NCI-H1092 (cell line): Measurements from ENCODE around the gene NFATC3.
A peak's percentile ranks its signal among the peaks of the same experiment; 100 is the strongest.

Experiments used
- DNase-seq: peaks from one replicate; lab custom pipeline; 2025; lab: John Stamatoyannopoulos, UW

NFATC3 gene

DNA sequence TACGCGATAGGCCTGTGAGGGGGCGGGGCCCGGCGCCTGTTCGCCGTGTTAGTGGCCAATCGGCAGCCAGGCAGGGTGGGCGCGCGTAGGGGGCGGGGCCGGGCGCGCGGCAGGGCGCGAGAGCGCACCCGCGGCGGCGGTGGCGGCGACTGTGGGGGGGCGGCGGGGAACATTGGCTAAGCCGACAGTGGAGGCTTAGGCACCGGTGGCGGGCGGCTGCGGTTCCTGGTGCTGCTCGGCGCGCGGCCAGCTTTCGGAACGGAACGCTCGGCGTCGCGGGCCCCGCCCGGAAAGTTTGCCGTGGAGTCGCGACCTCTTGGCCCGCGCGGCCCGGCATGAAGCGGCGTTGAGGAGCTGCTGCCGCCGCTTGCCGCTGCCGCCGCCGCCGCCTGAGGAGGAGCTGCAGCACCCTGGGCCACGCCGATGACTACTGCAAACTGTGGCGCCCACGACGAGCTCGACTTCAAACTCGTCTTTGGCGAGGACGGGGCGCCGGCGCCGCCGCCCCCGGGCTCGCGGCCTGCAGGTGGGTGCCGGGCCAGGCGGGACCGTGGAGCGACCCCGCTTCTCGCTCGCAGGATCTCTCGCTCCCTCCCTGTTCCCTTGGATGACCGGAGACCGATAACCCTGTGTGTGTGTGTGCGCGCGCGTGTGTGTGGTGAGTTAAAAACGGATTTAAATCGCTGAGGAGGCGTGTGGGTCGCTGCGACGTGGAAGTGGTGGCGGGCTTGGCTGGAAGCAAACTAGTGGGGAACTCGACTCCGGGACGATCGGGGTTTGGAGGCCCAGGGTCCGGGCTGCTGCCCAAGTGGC lies at the start of gene NFATC3:
TSS of gene NFATC3 (plus strand) at position 112 of the 813 bp plus-strand sequence. CDS start at position 424, 312 bp downstream.
- peak; percentile 60 for DNase-seq

GRCh38 chr16:68037841-68038597 lies 47.2 kb upstream of the NFATC3 start:
- DNase-seq = no peak

GRCh38 chr16:68040506-68041288 lies 44.5 kb upstream of the NFATC3 start:
- DNase-seq = peak; percentile 43

DNA sequence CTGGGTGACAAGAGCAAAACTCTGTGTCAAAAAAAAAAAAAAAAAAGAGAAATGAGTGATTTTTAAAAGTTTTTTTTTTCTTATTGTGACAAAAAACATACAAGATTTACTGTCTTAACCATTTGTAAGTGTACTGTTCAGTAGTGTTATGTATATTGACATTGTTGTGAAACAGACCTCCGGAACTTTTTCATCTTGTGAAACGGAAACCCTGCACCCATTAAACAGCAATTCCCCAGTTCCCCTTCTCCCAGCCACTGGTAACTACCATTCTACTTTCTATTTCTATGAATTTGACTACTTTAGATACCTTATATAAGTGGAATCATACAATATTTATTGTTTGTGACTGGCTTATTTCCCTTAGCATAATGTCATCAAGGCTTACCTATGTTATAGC lies 43.4 kb upstream of the NFATC3 start:
- DNase-seq = no peak

GRCh38 chr16:68046106-68046505 lies 39.1 kb upstream of the NFATC3 start:
- no peak for DNase-seq

- DNase-seq = no peak
These were observed 37.2 kb upstream of the NFATC3 start for GRCh38 chr16:68047987-68048386.

GRCh38 chr16:68049449-68049848 lies 35.7 kb upstream of the NFATC3 start:
- no peak for DNase-seq

DNA sequence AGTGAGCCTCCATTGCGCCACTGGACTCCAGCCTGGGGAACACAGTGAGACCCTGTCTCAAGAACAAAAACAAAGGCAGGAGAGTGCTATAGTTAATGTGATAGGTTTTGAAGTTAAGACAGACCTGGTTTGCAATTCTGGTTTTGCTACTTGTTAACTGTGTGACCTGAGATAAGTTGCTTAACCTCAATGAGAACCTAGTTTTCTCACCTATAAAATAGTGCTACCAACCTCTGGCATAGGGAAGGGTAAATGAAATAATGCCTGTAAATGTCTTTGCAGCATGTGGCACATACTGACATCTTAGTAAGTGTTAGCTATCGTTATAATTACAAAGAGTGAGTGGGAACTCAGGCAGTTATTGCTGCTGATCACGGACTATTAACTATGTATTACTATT lies 29.8 kb upstream of the NFATC3 start:
- DNase-seq = no peak

DNA sequence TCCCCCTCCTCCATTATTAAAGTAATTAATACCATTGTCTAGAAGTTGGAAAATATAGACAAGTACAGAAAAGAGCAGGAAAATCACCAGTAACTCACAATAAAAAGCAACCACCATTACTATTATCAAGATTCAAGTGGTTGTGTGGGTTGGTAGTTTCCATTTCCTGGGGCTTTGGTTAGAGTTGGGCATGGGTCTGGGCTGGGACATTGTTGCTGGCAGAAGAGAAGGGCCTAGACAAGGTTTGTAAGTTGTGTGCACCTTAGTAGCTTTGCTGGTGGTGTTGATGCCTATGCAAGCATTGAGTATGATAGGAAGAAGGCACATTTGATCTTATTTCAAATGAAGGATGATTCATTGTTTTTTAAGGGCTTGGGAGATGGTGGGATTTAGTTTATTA lies 25.4 kb upstream of the NFATC3 start:
- no peak for DNase-seq

DNA sequence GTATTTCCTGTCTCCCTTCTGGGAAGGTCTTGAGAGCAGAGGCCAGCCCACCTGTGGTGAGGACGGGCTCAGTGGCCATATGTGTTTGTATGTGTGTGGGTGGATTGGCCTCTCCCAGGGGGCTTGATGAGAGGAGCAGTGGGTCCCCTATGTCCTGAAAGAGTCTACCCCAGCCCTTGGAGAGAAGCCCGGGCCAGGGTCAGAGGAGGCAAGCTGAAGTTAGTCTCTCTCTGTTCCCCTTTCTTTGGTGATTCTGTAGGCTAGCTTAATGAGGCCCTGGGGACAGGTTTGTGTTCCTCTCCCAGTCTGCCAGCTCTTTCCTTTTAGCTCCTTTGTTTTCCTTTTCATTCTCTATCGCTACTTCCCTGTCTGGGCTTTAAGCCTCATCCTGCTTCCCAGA lies 23.8 kb upstream of the NFATC3 start:
- no peak for DNase-seq

- DNase-seq = no peak
These were observed 22.2 kb upstream of the NFATC3 start for GRCh38 chr16:68062910-68063393.

DNA sequence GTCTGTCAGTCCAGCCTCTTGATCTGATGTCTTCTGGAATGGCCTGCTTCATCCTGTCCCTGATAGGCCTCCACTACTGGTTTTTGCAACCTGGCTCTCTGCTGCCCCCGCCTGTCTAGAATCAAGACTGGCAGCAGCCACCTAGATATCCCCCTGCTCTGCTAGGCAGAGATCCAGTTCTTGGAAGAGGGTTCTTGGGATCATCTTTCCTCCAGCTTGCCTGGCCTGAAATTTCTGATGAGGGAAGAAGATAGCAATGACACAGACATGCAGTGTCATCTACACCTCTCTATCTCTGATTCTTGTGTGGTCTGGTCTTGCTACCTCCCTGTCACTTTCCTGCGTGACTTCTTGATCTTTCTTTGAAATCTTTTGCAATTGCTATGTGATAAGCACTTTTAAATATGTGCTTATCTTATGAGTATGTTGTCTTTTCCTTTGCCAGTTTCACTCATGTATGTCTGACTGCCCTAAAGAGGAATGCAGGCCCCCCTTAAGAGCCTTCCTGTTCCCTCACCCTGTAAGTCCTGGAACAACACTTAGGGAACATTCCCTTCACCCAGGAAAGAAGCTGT lies 20.3 kb upstream of the NFATC3 start:
- DNase-seq = no peak

DNA sequence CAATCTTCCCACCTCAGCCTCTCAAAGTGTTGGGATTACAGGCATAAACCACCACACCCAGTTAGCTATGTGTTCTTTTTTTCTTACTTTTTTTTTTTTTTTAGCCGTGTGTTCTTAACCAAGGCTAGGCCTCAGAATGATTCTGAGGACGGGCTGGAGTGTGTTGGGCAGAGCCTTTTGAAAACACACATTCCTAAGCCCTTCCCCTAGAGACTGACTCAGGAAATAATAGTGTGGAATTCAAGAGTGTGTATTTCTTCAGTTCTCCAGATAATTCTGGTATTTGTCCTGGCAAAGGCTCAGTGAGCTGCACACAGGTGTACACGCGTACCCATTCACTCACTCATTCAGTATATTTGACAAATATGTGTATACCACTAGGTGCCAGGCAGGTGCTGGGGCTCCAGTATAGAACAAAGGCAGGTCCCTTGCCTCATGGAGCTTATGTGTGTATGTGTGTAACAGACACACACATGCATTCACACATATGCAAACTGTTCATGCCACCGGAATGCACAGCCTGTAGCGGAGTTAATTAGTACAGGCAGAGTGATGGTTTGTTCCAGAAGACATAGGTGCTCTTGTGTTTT lies 19.4 kb upstream of the NFATC3 start:
- no peak for DNase-seq

DNA sequence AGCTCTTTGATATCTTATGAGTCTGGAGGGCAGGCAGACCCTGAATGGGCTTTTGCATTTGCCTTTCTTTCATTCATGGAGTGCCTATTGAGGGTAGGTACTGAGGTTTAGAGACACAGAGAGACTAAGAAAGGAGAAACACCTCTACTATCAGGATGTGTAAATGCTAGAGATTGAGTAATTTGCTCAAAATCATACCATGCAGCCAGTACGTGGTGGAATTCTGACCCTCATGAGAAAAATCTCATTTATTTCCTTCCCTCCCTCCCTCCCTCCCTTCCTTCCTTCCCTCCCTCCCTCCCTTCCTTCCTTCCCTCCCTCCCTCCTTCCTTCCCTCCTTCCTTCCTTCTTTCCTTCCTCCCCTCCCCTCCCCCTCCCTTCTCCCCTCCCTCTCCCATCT lies 18.4 kb upstream of the NFATC3 start:
- DNase-seq = no peak

DNA sequence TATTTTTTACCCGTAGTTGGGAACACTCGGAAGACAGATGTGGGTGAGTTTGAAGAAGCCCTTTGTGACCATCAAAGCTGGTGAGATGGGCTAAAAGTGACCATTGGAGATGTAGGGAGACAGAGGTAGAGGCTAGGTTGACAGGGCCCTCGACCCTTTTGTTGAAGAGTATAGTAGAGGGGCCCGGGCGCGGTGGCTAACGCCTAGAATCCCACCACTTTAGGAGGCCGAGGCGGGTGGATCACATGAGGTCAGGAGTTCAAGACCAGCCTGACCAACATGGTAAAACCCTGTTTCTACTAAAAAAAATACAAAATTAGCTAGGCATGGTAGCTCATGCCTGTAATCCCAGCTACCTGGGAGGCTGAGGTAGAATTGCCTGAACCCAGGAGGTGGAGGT lies 16.2 kb upstream of the NFATC3 start:
- DNase-seq = no peak

DNA sequence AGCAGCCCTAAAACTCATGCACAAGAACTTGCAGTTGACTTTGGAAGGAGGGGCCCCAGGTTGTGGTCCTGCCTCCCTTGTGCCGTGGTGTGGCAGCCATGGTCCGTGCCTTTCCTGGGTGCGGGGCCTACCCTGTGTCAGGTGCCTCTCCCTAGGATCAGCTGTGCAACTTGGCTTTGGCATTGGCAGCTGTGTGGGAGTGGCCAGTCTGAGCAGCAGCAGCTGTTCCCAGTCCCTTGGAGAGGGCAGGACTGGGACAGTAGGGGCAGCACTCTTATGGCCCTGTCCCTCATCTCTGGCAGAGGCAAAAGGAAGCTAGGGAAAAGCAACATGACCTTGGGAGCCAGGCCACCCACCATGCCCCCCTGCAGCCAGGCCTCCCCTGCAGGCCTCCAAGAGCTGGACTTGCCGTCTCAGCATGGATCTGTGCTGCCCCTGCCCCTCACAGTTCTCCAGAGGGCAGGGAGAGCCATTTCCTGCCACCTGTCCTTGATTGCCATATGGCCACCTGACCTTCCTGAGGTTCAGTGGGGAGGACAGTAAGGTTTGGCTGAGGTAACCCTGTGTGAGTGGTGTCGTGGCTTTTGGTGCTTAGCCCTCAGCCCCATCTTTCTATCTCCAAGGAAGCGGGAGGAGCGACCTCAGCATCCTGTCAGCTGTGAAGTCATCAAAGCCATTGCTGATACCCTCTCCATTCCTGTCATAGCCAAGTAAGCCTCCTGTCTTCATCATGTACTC lies 15.5 kb upstream of the NFATC3 start:
- DNase-seq = peak; percentile 26

GRCh38 chr16:68070249-68070730 lies 14.9 kb upstream of the NFATC3 start:
- DNase-seq = no peak

GRCh38 chr16:68070806-68071517 lies 14.2 kb upstream of the NFATC3 start:
- no peak for DNase-seq

- no peak for DNase-seq
These were observed 13.7 kb upstream of the NFATC3 start for GRCh38 chr16:68071518-68071901.

DNA sequence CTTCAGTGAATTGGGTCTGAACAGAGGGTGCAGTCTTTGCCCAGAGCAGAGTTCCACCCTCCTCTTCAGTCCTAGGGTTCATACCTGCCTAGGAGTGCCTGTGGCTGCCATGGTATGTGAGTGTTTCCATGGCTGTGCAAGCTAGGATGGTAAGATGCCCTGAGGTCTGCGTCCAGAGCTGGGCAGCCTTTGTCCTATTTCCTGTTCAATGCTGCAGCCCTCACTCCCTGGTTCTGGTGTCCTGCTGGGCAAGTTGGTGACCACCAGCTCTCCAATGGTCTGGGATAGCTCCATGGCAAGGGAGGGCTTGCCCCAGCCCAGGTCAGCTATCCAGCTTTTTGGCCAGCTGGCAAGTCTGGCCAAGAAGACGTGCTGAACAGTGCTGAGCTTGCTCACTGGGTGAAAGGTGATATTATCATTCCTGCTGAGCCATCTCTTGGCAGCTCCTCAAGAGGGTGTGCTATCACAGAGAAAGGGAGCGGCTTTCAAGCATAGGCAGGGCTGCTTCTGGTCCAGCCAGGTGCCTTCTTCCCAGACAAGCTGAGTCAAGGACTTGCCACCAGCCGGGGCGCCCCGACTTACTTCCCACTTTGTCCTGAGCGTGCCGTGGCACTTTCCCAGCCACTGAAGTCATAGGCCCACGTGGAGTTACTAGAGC lies 13.0 kb upstream of the NFATC3 start:
- DNase-seq = no peak
